Astrocyte (in vitro differentiated cells and primary cell): ENCODE measurements around the gene HPGDS. TPM values are rescaled to one million over a fixed set of nuclear protein-coding genes. Genes with fewer than 3 reads are reported as not detected.

Source experiments
- DNase-seq: peaks from one replicate; pipeline ENCODE4 v3.0.0-alpha.2; 2010; ENCODE audit warnings: low read depth
- FAIRE-seq: peaks from 2 replicates; lab custom pipeline; 2011; peaks lifted over from hg19 to GRCh38; lab: Jason Lieb, UNC
- H2AFZ ChIP-seq: 2 replicates; pipeline ENCODE4 v1.6.0; 2012; ENCODE audit warnings: low read depth, low read length, inconsistent platforms
- H3K27ac ChIP-seq: 2 replicates; pipeline ENCODE4 v1.5.1; 2011; ENCODE audit warnings: low read depth, low read length, inconsistent platforms
- H3K27me3 ChIP-seq: 2 replicates; pipeline ENCODE4 v1.6.0; 2011; ENCODE audit warnings: low read length, inconsistent platforms; ENCODE audit not compliant: insufficient read depth
- H3K36me3 ChIP-seq: 2 replicates; pipeline ENCODE4 v1.5.1; 2011; ENCODE audit warnings: low read length, inconsistent platforms; ENCODE audit not compliant: insufficient read depth
- H3K4me1 ChIP-seq: 2 replicates; pipeline ENCODE4 v1.5.1; 2011; ENCODE audit warnings: low read length, inconsistent platforms; ENCODE audit not compliant: insufficient read depth
- H3K4me2 ChIP-seq: 2 replicates; pipeline ENCODE4 v1.6.0; 2012; ENCODE audit warnings: low read length, inconsistent platforms
- H3K4me3 ChIP-seq: 2 replicates; pipeline ENCODE4 v1.5.1; 2011; ENCODE audit warnings: low read depth, mild to moderate bottlenecking, low read length, inconsistent platforms; ENCODE audit not compliant: insufficient read depth
- H3K79me2 ChIP-seq: 2 replicates; pipeline ENCODE4 v1.6.0; 2012; ENCODE audit warnings: mild to moderate bottlenecking, low read length, inconsistent platforms; ENCODE audit not compliant: insufficient read depth
- H3K9ac ChIP-seq: 2 replicates; pipeline ENCODE4 v1.6.0; 2012; ENCODE audit warnings: mild to moderate bottlenecking, low read length, inconsistent platforms
- H3K9me3 ChIP-seq: 2 replicates; pipeline ENCODE4 v1.5.1; 2012; ENCODE audit warnings: low read depth, mild to moderate bottlenecking, low read length, inconsistent platforms; ENCODE audit not compliant: insufficient read depth
- H4K20me1 ChIP-seq: 2 replicates; pipeline ENCODE4 v1.6.0; 2012; ENCODE audit warnings: low read length, inconsistent platforms; ENCODE audit not compliant: insufficient read depth
- H3K27ac Mint-ChIP-seq: one replicate; pipeline ENCODE4 v1.8.0; 2021; ENCODE audit warnings: mild to moderate bottlenecking, mixed read lengths; ENCODE audit not compliant: unreplicated experiment
- H3K27me3 Mint-ChIP-seq: one replicate; pipeline ENCODE4 v1.8.0; 2021; ENCODE audit warnings: low read depth, mixed read lengths; ENCODE audit not compliant: unreplicated experiment
- H3K36me3 Mint-ChIP-seq: one replicate; pipeline ENCODE4 v1.8.0; 2021; ENCODE audit warnings: low read depth, mixed read lengths; ENCODE audit not compliant: unreplicated experiment
- H3K4me1 Mint-ChIP-seq: one replicate; pipeline ENCODE4 v1.8.0; 2021; ENCODE audit warnings: low read depth, mixed read lengths; ENCODE audit not compliant: unreplicated experiment
- H3K4me3 Mint-ChIP-seq: one replicate; pipeline ENCODE4 v1.8.0; 2021; ENCODE audit warnings: mild to moderate bottlenecking, moderate library complexity, mixed read lengths; ENCODE audit not compliant: unreplicated experiment
- H3K9me3 Mint-ChIP-seq: one replicate; pipeline ENCODE4 v1.8.0; 2021; ENCODE audit warnings: mild to moderate bottlenecking, mixed read lengths; ENCODE audit not compliant: unreplicated experiment
- CTCF ChIP-seq: IDR thresholded peaks from 2 replicates; pipeline ENCODE4 v1.5.1; 2011; ENCODE audit warnings: low read depth, mild to moderate bottlenecking, inconsistent platforms, low read length, moderate library complexity; ENCODE audit not compliant: insufficient read depth
- EZH2 ChIP-seq: IDR thresholded peaks from 2 replicates; pipeline ENCODE4 v1.6.1; 2012; ENCODE audit warnings: mild to moderate bottlenecking, low read length, inconsistent platforms; ENCODE audit not compliant: insufficient read depth
- total RNA-seq: library from RNA; stranded (reverse); gene quantifications from 2 replicates; pipeline ENCODE4 v1.2.1, GENCODE V29; 2021

Gene HPGDS
- total RNA-seq, 1 donor from 2014 or later, result not detected

- Histone ChIP-seq H3K9me3 (no peaks in the 10 kb centered on the region), H3K4me2 (no peak overlapping the region), H3K27me3 (no peaks in the 10 kb centered on the region), H3K9ac (no peak overlapping the region), H3K36me3 (no peaks in the 10 kb centered on the region), H2AFZ (no peak overlapping the region), H4K20me1 (no peaks in the 10 kb centered on the region), H3K27ac (no peak overlapping the region), H3K79me2 (no peaks in the 10 kb centered on the region), H3K4me1 (peaks cover 9% of the 10 kb centered on the region), H3K4me3 (no peak overlapping the region)
- DNase-seq, result no peak
- no peak overlapping the region for H3K27ac Mint-ChIP-seq
- H3K27me3 Mint-ChIP-seq, result no peaks in the 10 kb centered on the region
- H3K9me3 Mint-ChIP-seq, result no peaks in the 10 kb centered on the region
- no peaks in the 10 kb centered on the region for H3K4me1 Mint-ChIP-seq
- no peak overlapping the region for H3K4me3 Mint-ChIP-seq
- TF ChIP-seq EZH2 (no peak), CTCF (no peak)
- H3K36me3 Mint-ChIP-seq, result no peaks in the 10 kb centered on the region
- FAIRE-seq, result no peak
Observed at GRCh38 chr4:94359838-94360237, 17.2 kb upstream of the HPGDS start.

- Mint-ChIP-seq H3K36me3 (no peaks in the 10 kb centered on the region), H3K4me1 (no peaks in the 10 kb centered on the region)
- no peak for DNase-seq
Observed at GRCh38 chr4:94359221-94359620, 16.6 kb upstream of the HPGDS start.

More at GRCh38 chr4:94359221-94359620, 16.6 kb upstream of the HPGDS start:
- H3K4me3 Mint-ChIP-seq, result no peak overlapping the region
- H3K27me3 ChIP-seq, result no peaks in the 10 kb centered on the region
- H3K9me3 ChIP-seq, result no peaks in the 10 kb centered on the region
- no peak overlapping the region for H3K4me2 ChIP-seq
- TF ChIP-seq EZH2 (no peak), CTCF (no peak)
- no peak overlapping the region for H3K27ac ChIP-seq
- H3K9me3 Mint-ChIP-seq, result no peaks in the 10 kb centered on the region
- no peaks in the 10 kb centered on the region for H3K27me3 Mint-ChIP-seq
- H3K4me3 ChIP-seq, result no peak overlapping the region
- no peak overlapping the region for H3K27ac Mint-ChIP-seq
- H4K20me1 ChIP-seq, result no peaks in the 10 kb centered on the region
- H3K4me1 ChIP-seq, result peaks cover 9% of the 10 kb centered on the region
- no peak for FAIRE-seq
- no peaks in the 10 kb centered on the region for H3K79me2 ChIP-seq
- no peak overlapping the region for H3K9ac ChIP-seq
- H2AFZ ChIP-seq, result no peak overlapping the region
- H3K36me3 ChIP-seq, result no peaks in the 10 kb centered on the region
